A549 (cell line): Measurements from ENCODE around the gene CAV2.

Experiments used
- GATA3 ChIP-seq: IDR thresholded peaks from 2 replicates; pipeline ENCODE4 v1.6.1; 2012; ENCODE audit warnings: borderline replicate concordance
- KDM1A ChIP-seq: fragments of 200-600 bp; sonication (generic); IDR thresholded peaks from 2 replicates; pipeline ENCODE4 v1.6.1; 2016; ENCODE audit warnings: low read depth, mild to moderate bottlenecking
- NR3C1 ChIP-seq: fragments of >200 bp; sonication (Bioruptor Twin); formaldehyde crosslinking; IDR thresholded peaks from 3 replicates; pipeline ENCODE4 v1.6.1; 2017
- POLR2A ChIP-seq: IDR thresholded peaks from 2 replicates; pipeline ENCODE4 v1.6.1; 2012; ENCODE audit warnings: mild to moderate bottlenecking, low read length
- RAD21 ChIP-seq, 2 experiments: fragments of >200 bp in 1 of 2; sonication (Bioruptor Twin) in 1 of 2; formaldehyde crosslinking in 1 of 2; IDR thresholded peaks in 1 of 2; conservative IDR thresholded peaks in 1 of 2; 2 replicates in 1 of 2; 3 replicates in 1 of 2; pipeline ENCODE4 v1.6.1; 2012 to 2018; ENCODE audit warnings: inconsistent platforms in 1 of 2
- RFX5 ChIP-seq: fragments of 450-650 bp; IDR thresholded peaks from 2 replicates; pipeline ENCODE4 v1.7.1; 2014; ENCODE audit warnings: antibody characterized with exemption, mild to moderate bottlenecking, moderate library complexity
- TF ChIP-seq, protein P1 (sequence below): fragments of >200 bp; sonication (Bioruptor Twin); formaldehyde crosslinking; IDR thresholded peaks from 3 replicates; pipeline ENCODE4 v1.5.1; 2016

DNA sequence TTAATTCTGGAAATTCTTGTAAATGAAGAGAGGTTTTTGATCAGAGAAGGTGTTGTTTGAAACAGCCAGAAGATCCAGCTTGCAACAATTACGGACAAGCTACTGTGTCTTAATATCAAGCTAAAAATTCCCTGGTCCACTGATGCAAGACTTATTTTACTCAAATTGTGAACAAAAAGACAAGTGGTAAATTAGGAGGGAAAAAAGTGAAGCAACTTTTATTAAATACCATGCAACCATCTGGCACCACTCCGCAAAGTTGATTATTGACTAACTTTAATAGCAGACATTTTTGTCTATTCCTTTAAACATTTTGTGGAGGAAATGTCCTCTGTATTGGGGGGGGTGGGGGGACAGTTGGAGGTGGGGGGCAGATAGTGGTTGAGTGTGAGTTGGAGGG lies 5.1 kb upstream of the CAV2 start:
- TF ChIP-seq, protein P1, sequence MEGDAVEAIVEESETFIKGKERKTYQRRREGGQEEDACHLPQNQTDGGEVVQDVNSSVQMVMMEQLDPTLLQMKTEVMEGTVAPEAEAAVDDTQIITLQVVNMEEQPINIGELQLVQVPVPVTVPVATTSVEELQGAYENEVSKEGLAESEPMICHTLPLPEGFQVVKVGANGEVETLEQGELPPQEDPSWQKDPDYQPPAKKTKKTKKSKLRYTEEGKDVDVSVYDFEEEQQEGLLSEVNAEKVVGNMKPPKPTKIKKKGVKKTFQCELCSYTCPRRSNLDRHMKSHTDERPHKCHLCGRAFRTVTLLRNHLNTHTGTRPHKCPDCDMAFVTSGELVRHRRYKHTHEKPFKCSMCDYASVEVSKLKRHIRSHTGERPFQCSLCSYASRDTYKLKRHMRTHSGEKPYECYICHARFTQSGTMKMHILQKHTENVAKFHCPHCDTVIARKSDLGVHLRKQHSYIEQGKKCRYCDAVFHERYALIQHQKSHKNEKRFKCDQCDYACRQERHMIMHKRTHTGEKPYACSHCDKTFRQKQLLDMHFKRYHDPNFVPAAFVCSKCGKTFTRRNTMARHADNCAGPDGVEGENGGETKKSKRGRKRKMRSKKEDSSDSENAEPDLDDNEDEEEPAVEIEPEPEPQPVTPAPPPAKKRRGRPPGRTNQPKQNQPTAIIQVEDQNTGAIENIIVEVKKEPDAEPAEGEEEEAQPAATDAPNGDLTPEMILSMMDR: no peak
- TF ChIP-seq RFX5 (no peak), POLR2A (no peak), KDM1A (no peak), GATA3 (no peak), RAD21 (conservative IDR thresholded peaks at IDR 0.05 in 1 of 2, IDR thresholded peaks at IDR 0.05 in 1 of 2) (no peak), NR3C1 (no peak)
